OCI-LY1 (cell line): ENCODE measurements around the gene VIT.

ENCODE experiments used
- H2AFZ ChIP-seq: fragments of 200-600 bp; sonication (generic), shearing (Covaris generic); 2 replicates; pipeline ENCODE4 v1.6.0; 2014; ENCODE audit warnings: antibody characterized with exemption, mild to moderate bottlenecking, low read length
- H3F3A ChIP-seq: fragments of 200-600 bp; sonication (generic), shearing (Covaris generic); 2 replicates; pipeline ENCODE4 v1.6.0; 2014; ENCODE audit warnings: mild to moderate bottlenecking, antibody characterized with exemption, low read length, moderate library complexity; ENCODE audit not compliant: insufficient read depth
- H3K27ac ChIP-seq: fragments of 200-600 bp; sonication (generic); 2 replicates; pipeline ENCODE4 v1.5.1; 2014; ENCODE audit warnings: low read length, mixed run types, mild to moderate bottlenecking, low read depth; ENCODE audit not compliant: poor library complexity, severe bottlenecking
- H3K27me3 ChIP-seq: fragments of 200-600 bp; sonication (generic); 2 replicates; pipeline ENCODE4 v1.6.0; 2014; ENCODE audit warnings: antibody characterized with exemption, mild to moderate bottlenecking, low read length, moderate library complexity; ENCODE audit not compliant: insufficient read depth
- H3K36me3 ChIP-seq: fragments of 200-600 bp; sonication (generic); 2 replicates; pipeline ENCODE4 v1.6.1; 2014; ENCODE audit warnings: mild to moderate bottlenecking, antibody characterized with exemption, low read length, moderate library complexity, mixed read lengths; ENCODE audit not compliant: insufficient read depth
- H3K4me1 ChIP-seq: fragments of 200-600 bp; sonication (generic); 2 replicates; pipeline ENCODE4 v1.5.1; 2014; ENCODE audit warnings: mild to moderate bottlenecking, low read length, moderate library complexity; ENCODE audit not compliant: insufficient read depth, severe bottlenecking
- H3K4me2 ChIP-seq: fragments of 200-600 bp; sonication (generic), shearing (Covaris generic); 2 replicates; pipeline ENCODE4 v1.6.1; 2014; ENCODE audit warnings: low read length
- H3K4me3 ChIP-seq: fragments of 200-600 bp; sonication (generic); 2 replicates; pipeline ENCODE4 v1.5.1; 2014; ENCODE audit warnings: low read length, low read depth, mild to moderate bottlenecking, mixed read lengths; ENCODE audit not compliant: poor library complexity, severe bottlenecking
- H3K79me2 ChIP-seq: fragments of 200-600 bp; shearing (Covaris generic); 2 replicates; pipeline ENCODE4 v1.6.1; 2016; ENCODE audit warnings: mixed run types, low read length, mixed read lengths; ENCODE audit not compliant: insufficient read depth
- H3K9ac ChIP-seq: fragments of 200-600 bp; sonication (generic), shearing (Covaris generic); 2 replicates; pipeline ENCODE4 v1.6.1; 2014; ENCODE audit warnings: mild to moderate bottlenecking, low read length, mixed read lengths
- H3K9me2 ChIP-seq: fragments of 200-600 bp; sonication (generic), shearing (Covaris generic); 2 replicates; pipeline ENCODE4 v1.6.1; 2014; ENCODE audit warnings: low read depth, mild to moderate bottlenecking, low read length, mixed read lengths
- H3K9me3 ChIP-seq: fragments of 200-600 bp; shearing (Covaris generic); 2 replicates; pipeline ENCODE4 v1.6.1; 2014; ENCODE audit warnings: low read length, mixed read lengths
- H4K20me1 ChIP-seq: fragments of 200-600 bp; sonication (generic), shearing (Covaris generic); 2 replicates; pipeline ENCODE4 v1.6.0; 2016; ENCODE audit warnings: mild to moderate bottlenecking, low read length; ENCODE audit not compliant: insufficient read depth
- EZH2 ChIP-seq: fragments of 200-600 bp; sonication (generic), shearing (Covaris generic); IDR thresholded peaks from 2 replicates; pipeline ENCODE4 v1.8.0; 2017; ENCODE audit warnings: borderline replicate concordance, mixed run types, mild to moderate bottlenecking, antibody characterized with exemption, low read length, moderate library complexity, mixed read lengths
- TF ChIP-seq, protein P1 (sequence below): fragments of 200-600 bp; sonication (generic), shearing (Covaris generic); IDR thresholded peaks from 2 replicates; pipeline ENCODE4 v1.5.1; 2017; ENCODE audit warnings: mild to moderate bottlenecking, antibody characterized with exemption, low read length, moderate library complexity, mixed read lengths

The VIT gene

GRCh38 chr2:36839976-36840617 is 143.6 kb downstream of the VIT start:
- H3K4me1 ChIP-seq = no peaks in the 10 kb centered on the region
- no peak overlapping the region for H2AFZ ChIP-seq
- no peaks in the 10 kb centered on the region for H4K20me1 ChIP-seq
- H3K27me3 ChIP-seq = no peaks in the 10 kb centered on the region
- no peak overlapping the region for H3K4me2 ChIP-seq
- H3K36me3 ChIP-seq = no peaks in the 10 kb centered on the region
- no peak overlapping the region for H3K4me3 ChIP-seq
- H3K9me3 ChIP-seq = no peaks in the 10 kb centered on the region
- no peak overlapping the region for H3K9ac ChIP-seq
- no peaks in the 10 kb centered on the region for H3K9me2 ChIP-seq
- H3K79me2 ChIP-seq = no peaks in the 10 kb centered on the region
- no peak overlapping the region for H3K27ac ChIP-seq
- H3F3A ChIP-seq = no peaks in the 10 kb centered on the region
- TF ChIP-seq, protein P1, sequence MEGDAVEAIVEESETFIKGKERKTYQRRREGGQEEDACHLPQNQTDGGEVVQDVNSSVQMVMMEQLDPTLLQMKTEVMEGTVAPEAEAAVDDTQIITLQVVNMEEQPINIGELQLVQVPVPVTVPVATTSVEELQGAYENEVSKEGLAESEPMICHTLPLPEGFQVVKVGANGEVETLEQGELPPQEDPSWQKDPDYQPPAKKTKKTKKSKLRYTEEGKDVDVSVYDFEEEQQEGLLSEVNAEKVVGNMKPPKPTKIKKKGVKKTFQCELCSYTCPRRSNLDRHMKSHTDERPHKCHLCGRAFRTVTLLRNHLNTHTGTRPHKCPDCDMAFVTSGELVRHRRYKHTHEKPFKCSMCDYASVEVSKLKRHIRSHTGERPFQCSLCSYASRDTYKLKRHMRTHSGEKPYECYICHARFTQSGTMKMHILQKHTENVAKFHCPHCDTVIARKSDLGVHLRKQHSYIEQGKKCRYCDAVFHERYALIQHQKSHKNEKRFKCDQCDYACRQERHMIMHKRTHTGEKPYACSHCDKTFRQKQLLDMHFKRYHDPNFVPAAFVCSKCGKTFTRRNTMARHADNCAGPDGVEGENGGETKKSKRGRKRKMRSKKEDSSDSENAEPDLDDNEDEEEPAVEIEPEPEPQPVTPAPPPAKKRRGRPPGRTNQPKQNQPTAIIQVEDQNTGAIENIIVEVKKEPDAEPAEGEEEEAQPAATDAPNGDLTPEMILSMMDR = no peak
- TF ChIP-seq EZH2 = no peak

DNA sequence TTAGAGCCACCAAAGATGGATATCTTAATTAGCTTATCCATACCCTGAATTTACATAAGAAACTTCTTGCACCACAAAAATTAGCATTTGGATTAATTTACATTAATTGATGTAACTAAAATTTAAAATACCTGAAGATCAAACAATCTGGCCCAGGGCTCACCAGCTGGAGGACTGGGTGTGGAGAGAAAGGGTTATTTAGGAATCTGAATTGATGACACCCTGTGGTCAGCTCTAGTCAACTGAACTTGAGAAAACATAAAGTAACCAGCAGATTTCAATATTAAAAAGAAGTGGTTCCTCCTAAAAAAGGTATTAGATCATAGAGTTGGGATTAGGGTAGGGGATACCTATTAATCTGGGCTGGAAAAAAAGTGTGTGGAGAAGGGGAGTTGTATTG is 147.3 kb downstream of the VIT start:
- no peak overlapping the region for H3K27ac ChIP-seq
- H4K20me1 ChIP-seq = no peaks in the 10 kb centered on the region
- no peaks in the 10 kb centered on the region; the same call in 1 of the 2 replicates for H3F3A ChIP-seq
- H3K79me2 ChIP-seq = no peaks in the 10 kb centered on the region
- no peak overlapping the region for H3K4me3 ChIP-seq
- no peaks in the 10 kb centered on the region for H3K27me3 ChIP-seq
- no peak overlapping the region for H3K4me2 ChIP-seq
- no peaks in the 10 kb centered on the region for H3K4me1 ChIP-seq
- no peak overlapping the region for H2AFZ ChIP-seq
- no peaks in the 10 kb centered on the region for H3K9me2 ChIP-seq
- no peaks in the 10 kb centered on the region for H3K9me3 ChIP-seq
- no peak for TF ChIP-seq EZH2
- TF ChIP-seq, protein P1 = no peak
- no peak overlapping the region for H3K9ac ChIP-seq
- H3K36me3 ChIP-seq = peaks cover 10% of the 10 kb centered on the region; the same call in 1 of the 2 replicates

DNA sequence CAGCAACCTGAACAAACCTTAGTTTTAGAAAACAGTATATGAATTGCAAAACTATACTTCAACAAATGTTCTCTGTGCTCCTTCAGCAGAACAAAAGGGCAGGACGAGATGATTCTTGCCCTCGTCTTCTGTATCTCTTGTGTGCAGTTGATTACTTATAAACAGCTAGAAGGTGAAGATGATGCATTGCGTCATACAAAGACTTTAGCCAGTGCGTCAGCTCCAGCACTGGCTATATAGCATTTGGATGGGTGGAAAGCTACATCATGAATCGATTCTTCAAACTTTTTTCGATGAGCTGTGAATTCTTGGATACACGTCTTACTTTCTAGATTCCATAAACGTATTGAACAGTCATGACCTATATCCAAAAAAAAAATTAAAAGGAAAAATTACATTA is 152.8 kb downstream of the VIT start:
- Histone ChIP-seq H3K27me3 (no peaks in the 10 kb centered on the region), H2AFZ (no peak overlapping the region), H4K20me1 (no peaks in the 10 kb centered on the region), H3K4me2 (no peak overlapping the region), H3K27ac (no peak overlapping the region), H3K9me2 (no peaks in the 10 kb centered on the region), H3F3A (no peaks in the 10 kb centered on the region; the same call in 1 of the 2 replicates), H3K79me2 (no peaks in the 10 kb centered on the region), H3K9ac (no peak overlapping the region), H3K36me3 (peaks cover 32% of the 10 kb centered on the region; the same call in 1 of the 2 replicates), H3K9me3 (no peaks in the 10 kb centered on the region), H3K4me1 (no peaks in the 10 kb centered on the region), H3K4me3 (no peak overlapping the region)
- TF ChIP-seq, protein P1 = no peak
- TF ChIP-seq EZH2 = no peak
